HepG2 (cell line): ENCODE results near the gene SRCAP. TPM values are rescaled to one million over a fixed set of nuclear protein-coding genes. Genes with fewer than 3 reads are reported as not detected.

Source experiments
- ARID5B ChIP-seq: IDR thresholded peaks from 2 replicates; pipeline ENCODE4 v1.4.0; 2020; ENCODE audit warnings: mild to moderate bottlenecking, missing genetic modification reagents
- KMT2A ChIP-seq: sonication (generic); formaldehyde crosslinking; IDR thresholded peaks from 2 replicates; pipeline ENCODE4 v1.4.0; 2020; ENCODE audit warnings: missing genetic modification reagents
- MED1 ChIP-seq: sonication (generic); formaldehyde crosslinking; IDR thresholded peaks from 2 replicates; pipeline ENCODE4 v1.4.0; 2020; ENCODE audit warnings: missing genetic modification reagents
- NKX3-1 ChIP-seq: sonication (generic); formaldehyde crosslinking; IDR thresholded peaks from 2 replicates; pipeline ENCODE4 v1.5.0; 2020; ENCODE audit warnings: missing genetic modification reagents
- SAP130 ChIP-seq: IDR thresholded peaks from 2 replicates; pipeline ENCODE4 v1.6.1; 2016; ENCODE audit warnings: low read depth
- TAF1 ChIP-seq: sonication (generic); formaldehyde crosslinking; IDR thresholded peaks from 2 replicates; pipeline ENCODE4 v1.4.0; 2020; ENCODE audit warnings: missing genetic modification reagents
- ZFP82 ChIP-seq: sonication (generic); formaldehyde crosslinking; IDR thresholded peaks from 2 replicates; pipeline ENCODE4 v1.5.1; 2020; ENCODE audit warnings: mild to moderate bottlenecking, missing genetic modification reagents, borderline replicate concordance
- ZHX2 ChIP-seq, 2 experiments: sonication (generic) in 1 of 2; formaldehyde crosslinking in 1 of 2; IDR thresholded peaks; 2 replicates each; pipeline versions ENCODE4 v1.6.1 to v1.9.0; 2014 to 2022; ENCODE audit warnings: antibody characterized with exemption in 1 of 2, borderline replicate concordance in 1 of 2, inconsistent platforms in 1 of 2, low read depth in 1 of 2, missing genetic modification reagents in 1 of 2
- ZNF24 ChIP-seq: fragments of 450-650 bp; IDR thresholded peaks from 2 replicates; pipeline ENCODE4 v1.6.1; 2017; ENCODE audit warnings: antibody characterized with exemption, mild to moderate bottlenecking
- ZNF589 ChIP-seq: sonication (generic); formaldehyde crosslinking; conservative IDR thresholded peaks from 2 replicates; pipeline ENCODE4 v1.8.0; 2022; ENCODE audit warnings: mild to moderate bottlenecking, moderate library complexity, missing genetic modification reagents
- ZNF850 ChIP-seq: sonication (generic); formaldehyde crosslinking; conservative IDR thresholded peaks from 2 replicates; pipeline ENCODE4 v1.9.0; 2021; ENCODE audit warnings: mild to moderate bottlenecking, missing genetic modification reagents
- ZNF891 ChIP-seq: sonication (generic); formaldehyde crosslinking; IDR thresholded peaks from 2 replicates; pipeline ENCODE4 v1.5.0; 2020; ENCODE audit warnings: mild to moderate bottlenecking, missing genetic modification reagents
- polyA plus RNA-seq, 8 experiments: library from polyadenylated mRNA; depleted of rRNA in 3 of 8; stranded (reverse) in 7 of 8; unstranded in 1 of 8; fragments of >200 nt; fragmentation: Illumina TruSeq in 4 of 8; extraction: Trizol in 4 of 8; gene quantifications; 2 replicates each; pipeline versions ENCODE4 v1.2.1 to v1.2.3, GENCODE V29; 2011 to 2016; ENCODE audit warnings: low read depth in 4 of 8, missing spikeins in 1 of 8, mixed read lengths in 1 of 8; ENCODE audit not compliant: insufficient read depth in 1 of 8
- total RNA-seq, 5 experiments: library from RNA; depleted of rRNA; stranded (reverse); fragments of >200 nt; fragmentation: Illumina TruSeq; extraction: Trizol; gene quantifications; 2 replicates each; pipeline ENCODE4 v1.2.3, GENCODE V29; 2016; ENCODE audit warnings: low read depth in 1 of 5
- TF ChIP-seq, protein P1 (sequence below): sonication (generic); formaldehyde crosslinking; IDR thresholded peaks from 2 replicates; pipeline ENCODE4 v1.4.0; 2020; ENCODE audit warnings: mild to moderate bottlenecking, missing genetic modification reagents
- TF ChIP-seq, protein P2 (sequence below): sonication (generic); formaldehyde crosslinking; IDR thresholded peaks from 2 replicates; pipeline ENCODE4 v1.5.0; 2020; ENCODE audit warnings: mild to moderate bottlenecking, missing genetic modification reagents, moderate library complexity

Gene SRCAP
- total and polyA plus RNA-seq, 2 of the 13 experiments (the other 11 are each of a cell fraction or from before 2014, with no cell fraction given), result 4.9 to 9.0 TPM

DNA sequence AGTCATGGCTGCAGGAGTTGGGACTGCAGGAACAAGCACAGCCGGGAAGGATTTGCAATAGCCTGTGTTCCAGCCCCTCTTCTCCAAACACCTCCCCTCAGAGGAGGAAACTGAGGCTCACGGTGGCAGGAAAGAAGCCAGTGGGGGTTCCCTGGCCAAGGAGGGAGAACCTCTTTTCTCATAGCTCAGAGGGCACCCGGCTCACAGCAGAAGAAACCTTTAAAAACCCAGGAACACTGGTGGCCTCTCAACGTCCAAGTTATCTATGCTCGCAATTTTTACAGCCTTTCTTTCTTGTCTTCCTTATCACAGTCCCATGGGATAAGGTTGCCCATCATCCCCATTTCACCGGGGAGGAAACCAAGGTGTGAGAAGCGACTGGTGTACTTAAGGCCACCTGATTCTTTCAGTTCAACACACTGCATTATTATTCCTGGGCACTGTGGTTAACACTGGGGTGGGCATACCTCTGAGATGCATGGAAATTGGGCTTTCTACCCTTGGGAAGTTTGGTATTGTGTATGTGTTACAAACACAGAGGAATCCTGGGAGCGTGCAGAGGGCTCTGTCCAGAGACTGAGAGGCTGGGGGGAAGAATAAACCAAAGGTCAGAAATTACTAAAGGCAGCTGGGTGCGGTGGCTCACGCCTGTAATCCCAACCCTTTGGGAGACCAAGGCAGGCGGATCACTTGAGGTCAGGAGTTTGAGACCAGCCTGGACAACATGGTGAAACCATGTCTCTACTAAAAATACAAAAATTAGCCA, 88.8 kb downstream of the SRCAP start (continued):
- TF ChIP-seq, protein P1, sequence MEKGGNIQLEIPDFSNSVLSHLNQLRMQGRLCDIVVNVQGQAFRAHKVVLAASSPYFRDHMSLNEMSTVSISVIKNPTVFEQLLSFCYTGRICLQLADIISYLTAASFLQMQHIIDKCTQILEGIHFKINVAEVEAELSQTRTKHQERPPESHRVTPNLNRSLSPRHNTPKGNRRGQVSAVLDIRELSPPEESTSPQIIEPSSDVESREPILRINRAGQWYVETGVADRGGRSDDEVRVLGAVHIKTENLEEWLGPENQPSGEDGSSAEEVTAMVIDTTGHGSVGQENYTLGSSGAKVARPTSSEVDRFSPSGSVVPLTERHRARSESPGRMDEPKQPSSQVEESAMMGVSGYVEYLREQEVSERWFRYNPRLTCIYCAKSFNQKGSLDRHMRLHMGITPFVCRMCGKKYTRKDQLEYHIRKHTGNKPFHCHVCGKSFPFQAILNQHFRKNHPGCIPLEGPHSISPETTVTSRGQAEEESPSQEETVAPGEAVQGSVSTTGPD, result 0 out of 2 replicates have a peak, but pooled peaks have one; percentile 29
- TF ChIP-seq ZFP82 (CRISPR knock-in tag) (no peak), ZNF891 (CRISPR knock-in tag) (no peak), TAF1 (peak; percentile 33; the same call in 1 of the 2 replicates), SAP130 (peak; percentile 51), ZNF24 (no peak), NKX3-1 (CRISPR knock-in tag) (0 out of 2 replicates have a peak, but pooled peaks have one; percentile 35), ZHX2 (IDR thresholded peaks at IDR 0.05; ENCODE audit: low read depth) (no peak), ZHX2 (CRISPR knock-in tag; IDR thresholded peaks at IDR 0.05; ENCODE audit: borderline replicate concordance) (no peak), ARID5B (CRISPR knock-in tag) (peak; percentile 35; the same call in 1 of the 2 replicates), ZNF850 (CRISPR knock-in tag) (no peak), MED1 (CRISPR knock-in tag) (no peak; the same call in none of the 2 replicates), ZNF589 (0 out of 2 replicates have a peak, but pooled peaks have one; percentile 24), KMT2A (0 out of 2 replicates have a peak, but pooled peaks have one; percentile 5)
- TF ChIP-seq, protein P2, sequence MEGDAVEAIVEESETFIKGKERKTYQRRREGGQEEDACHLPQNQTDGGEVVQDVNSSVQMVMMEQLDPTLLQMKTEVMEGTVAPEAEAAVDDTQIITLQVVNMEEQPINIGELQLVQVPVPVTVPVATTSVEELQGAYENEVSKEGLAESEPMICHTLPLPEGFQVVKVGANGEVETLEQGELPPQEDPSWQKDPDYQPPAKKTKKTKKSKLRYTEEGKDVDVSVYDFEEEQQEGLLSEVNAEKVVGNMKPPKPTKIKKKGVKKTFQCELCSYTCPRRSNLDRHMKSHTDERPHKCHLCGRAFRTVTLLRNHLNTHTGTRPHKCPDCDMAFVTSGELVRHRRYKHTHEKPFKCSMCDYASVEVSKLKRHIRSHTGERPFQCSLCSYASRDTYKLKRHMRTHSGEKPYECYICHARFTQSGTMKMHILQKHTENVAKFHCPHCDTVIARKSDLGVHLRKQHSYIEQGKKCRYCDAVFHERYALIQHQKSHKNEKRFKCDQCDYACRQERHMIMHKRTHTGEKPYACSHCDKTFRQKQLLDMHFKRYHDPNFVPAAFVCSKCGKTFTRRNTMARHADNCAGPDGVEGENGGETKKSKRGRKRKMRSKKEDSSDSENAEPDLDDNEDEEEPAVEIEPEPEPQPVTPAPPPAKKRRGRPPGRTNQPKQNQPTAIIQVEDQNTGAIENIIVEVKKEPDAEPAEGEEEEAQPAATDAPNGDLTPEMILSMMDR (CRISPR knock-in tag), result 0 out of 2 replicates have a peak, but pooled peaks have one; percentile 4
